H9 (cell line): ENCODE measurements around the gene FKTN. TPM values are rescaled to one million over a fixed set of nuclear protein-coding genes. Genes with fewer than 3 reads are reported as not detected.

ENCODE experiments used
- DNase-seq: peaks from one replicate; pipeline ENCODE4 v3.0.0-alpha.2; 2017
- H2AFZ ChIP-seq: one replicate; pipeline ENCODE4 v1.6.1; 2013; ENCODE audit warnings: mild to moderate bottlenecking, low read length, control low read depth, moderate library complexity
- H2AK5ac ChIP-seq: 2 replicates; pipeline ENCODE4 v1.6.1; 2013; ENCODE audit warnings: low read length, control low read depth, mixed read lengths; ENCODE audit not compliant: insufficient read length
- H2BK120ac ChIP-seq: one replicate; pipeline ENCODE4 v1.6.1; 2013; ENCODE audit warnings: low read depth, mild to moderate bottlenecking, low read length, control low read depth, inconsistent platforms; ENCODE audit not compliant: poor library complexity, severe bottlenecking
- H2BK12ac ChIP-seq: 2 replicates; pipeline ENCODE4 v1.6.1; 2013; ENCODE audit warnings: low read length, control low read depth, mixed read lengths, low read depth; ENCODE audit not compliant: insufficient read length
- H2BK15ac ChIP-seq: 2 replicates; pipeline ENCODE4 v1.6.1; 2013; ENCODE audit warnings: low read depth, low read length, control low read depth
- H2BK20ac ChIP-seq: one replicate; pipeline ENCODE4 v1.6.1; 2013; ENCODE audit warnings: low read depth, mild to moderate bottlenecking, low read length, control low read depth, inconsistent platforms; ENCODE audit not compliant: poor library complexity, severe bottlenecking
- H2BK5ac ChIP-seq: 2 replicates; pipeline ENCODE4 v1.6.1; 2013; ENCODE audit warnings: low read length, control low read depth, mixed read lengths; ENCODE audit not compliant: insufficient read length
- H3K14ac ChIP-seq: 2 replicates; pipeline ENCODE4 v1.6.1; 2013; ENCODE audit warnings: low read length, control low read depth; ENCODE audit not compliant: insufficient read depth
- H3K18ac ChIP-seq: 2 replicates; pipeline ENCODE4 v1.6.1; 2013; ENCODE audit warnings: low read depth, mild to moderate bottlenecking, mixed read lengths, low read length, control low read depth; ENCODE audit not compliant: insufficient read length
- H3K23ac ChIP-seq: 2 replicates; pipeline ENCODE4 v1.6.1; 2013; ENCODE audit warnings: low read length, control low read depth, mixed read lengths, low read depth; ENCODE audit not compliant: insufficient read length
- H3K23me2 ChIP-seq: 2 replicates; pipeline ENCODE4 v1.6.1; 2013; ENCODE audit warnings: low read depth, mild to moderate bottlenecking, mixed read lengths, low read length, control low read depth; ENCODE audit not compliant: insufficient read length, poor library complexity, severe bottlenecking
- H3K27ac ChIP-seq: 2 replicates; pipeline ENCODE4 v1.5.1; 2013; ENCODE audit warnings: low read length, control low read depth, mixed read lengths, low read depth; ENCODE audit not compliant: insufficient read length
- H3K27me3 ChIP-seq: 2 replicates; pipeline ENCODE4 v1.6.1; 2013; ENCODE audit warnings: low read length, control low read depth, inconsistent platforms; ENCODE audit not compliant: insufficient read depth
- H3K4ac ChIP-seq: 2 replicates; pipeline ENCODE4 v1.6.1; 2013; ENCODE audit warnings: low read depth, mild to moderate bottlenecking, control low read depth, inconsistent platforms, low read length, moderate library complexity
- H3K4me1 ChIP-seq: 2 replicates; pipeline ENCODE4 v1.6.1; 2013; ENCODE audit warnings: low read length, control low read depth, inconsistent platforms; ENCODE audit not compliant: insufficient read depth
- H3K4me2 ChIP-seq: 2 replicates; pipeline ENCODE4 v1.6.1; 2013; ENCODE audit warnings: low read length, control low read depth, mixed read lengths; ENCODE audit not compliant: insufficient read length, insufficient read depth
- H3K56ac ChIP-seq: 2 replicates; pipeline ENCODE4 v1.6.1; 2013; ENCODE audit warnings: low read depth, mild to moderate bottlenecking, mixed read lengths, low read length, control low read depth; ENCODE audit not compliant: insufficient read length
- H3K79me1 ChIP-seq: 2 replicates; pipeline ENCODE4 v1.6.1; 2013; ENCODE audit warnings: low read depth, mild to moderate bottlenecking, moderate library complexity, low read length, control low read depth, inconsistent platforms; ENCODE audit not compliant: insufficient read depth, poor library complexity, severe bottlenecking
- H3K79me2 ChIP-seq: 2 replicates; pipeline ENCODE4 v1.6.1; 2013; ENCODE audit warnings: low read length, control low read depth, inconsistent platforms; ENCODE audit not compliant: insufficient read depth
- H3K9ac ChIP-seq: 2 replicates; pipeline ENCODE4 v1.6.1; 2013; ENCODE audit warnings: low read length, control low read depth, mixed read lengths; ENCODE audit not compliant: insufficient read length; ENCODE audit errors: extremely low read depth
- H3K9me3 ChIP-seq: one replicate; pipeline ENCODE4 v1.6.1; 2013; ENCODE audit warnings: low read depth, low read length, inconsistent platforms; ENCODE audit not compliant: control insufficient read depth
- H3T11ph ChIP-seq: one replicate; pipeline ENCODE4 v1.6.1; 2013; ENCODE audit warnings: mild to moderate bottlenecking, low read length, control low read depth, inconsistent platforms
- H4K20me1 ChIP-seq: one replicate; pipeline ENCODE4 v1.6.1; 2013; ENCODE audit not compliant: control insufficient read depth, insufficient read length, insufficient read depth
- H4K5ac ChIP-seq: 2 replicates; pipeline ENCODE4 v1.6.1; 2013; ENCODE audit warnings: low read depth, mild to moderate bottlenecking, mixed read lengths, low read length, control low read depth; ENCODE audit not compliant: insufficient read length
- H4K8ac ChIP-seq: replicated peaks from 2 replicates; pipeline ENCODE4 v1.6.1; 2013; ENCODE audit warnings: low read length, control low read depth, mixed read lengths, low read depth; ENCODE audit not compliant: insufficient read length
- H4K91ac ChIP-seq: 2 replicates; pipeline ENCODE4 v1.6.1; 2013; ENCODE audit warnings: low read depth, mild to moderate bottlenecking, moderate library complexity, mixed read lengths, low read length, control low read depth; ENCODE audit not compliant: insufficient read length
- H3K27ac Mint-ChIP-seq, 3 experiments: 2 replicates in 2 of 3; 3 replicates in 1 of 3; pipeline ENCODE4 v1.8.0; 2020 to 2021; ENCODE audit warnings: mixed read lengths in 3 of 3, mild to moderate bottlenecking in 1 of 3, moderate library complexity in 1 of 3
- H3K27me3 Mint-ChIP-seq: 2 replicates; pipeline ENCODE4 v1.8.0; 2021; ENCODE audit warnings: low read depth, mild to moderate bottlenecking, moderate library complexity, mixed read lengths
- H3K36me3 Mint-ChIP-seq, 3 experiments: 2 replicates in 2 of 3; 3 replicates in 1 of 3; pipeline ENCODE4 v1.8.0; 2020 to 2021; ENCODE audit warnings: low read depth in 3 of 3, mixed read lengths in 3 of 3; ENCODE audit not compliant: insufficient read depth in 1 of 3
- H3K4me1 Mint-ChIP-seq, 2 experiments: 2 replicates each; pipeline ENCODE4 v1.8.0; 2020; ENCODE audit warnings: mixed read lengths in 2 of 2
- H3K4me3 Mint-ChIP-seq, 2 experiments: 2 replicates in 1 of 2; 3 replicates in 1 of 2; pipeline ENCODE4 v1.8.0; 2020 to 2021; ENCODE audit warnings: mild to moderate bottlenecking in 2 of 2, mixed read lengths in 2 of 2, moderate library complexity in 1 of 2
- H3K9me3 Mint-ChIP-seq, 2 experiments: 2 replicates in 1 of 2; 3 replicates in 1 of 2; pipeline ENCODE4 v1.8.0; 2020; ENCODE audit warnings: mild to moderate bottlenecking in 2 of 2, mixed read lengths in 2 of 2, moderate library complexity in 1 of 2
- CTCF ChIP-seq: fragments of 200-600 bp; sonication (generic); conservative IDR thresholded peaks from 3 replicates; pipeline ENCODE4 v1.8.0; 2021; ENCODE audit warnings: antibody characterized with exemption, mild to moderate bottlenecking
- WGBS: extraction: QIAGEN DNeasy Blood & Tissue Kit; methylation state at CpG from one replicate; pipeline ENCODE4 v1.1.7; 2013; ENCODE audit warnings: missing lambda C conversion rate, low lambda C conversion rate, mixed read lengths; ENCODE audit not compliant: insufficient read length; ENCODE audit errors: extremely low coverage; 5-methylcytosine and 5-hydroxymethylcytosine counted together
- total RNA-seq: library from RNA; stranded (reverse); gene quantifications from 2 replicates; pipeline ENCODE4 v1.2.1, GENCODE V29; 2021

The FKTN gene
- total RNA-seq, 1 experiment from 2014 or later: 14.3 TPM

DNA sequence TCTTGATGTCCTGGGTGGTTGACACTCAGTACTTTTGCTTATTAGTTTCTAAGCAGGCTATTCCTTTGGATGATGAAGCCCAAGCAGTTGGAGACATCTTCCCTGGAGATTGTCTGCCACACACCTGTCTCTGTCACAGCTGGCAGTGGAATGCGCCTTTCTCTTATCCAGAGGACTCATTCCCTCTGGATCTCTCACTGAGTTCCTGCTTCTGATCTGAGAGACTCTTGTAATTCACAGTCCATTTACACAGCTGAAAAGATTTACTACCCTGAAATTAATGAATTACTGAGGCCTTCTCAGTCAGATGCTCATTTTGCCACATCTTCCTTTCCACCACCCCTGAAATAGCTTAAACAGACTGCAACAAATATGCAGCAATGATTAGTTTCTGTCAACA, 120.2 kb downstream of the FKTN start:
- Histone ChIP-seq H4K5ac (no peak overlapping the region), H3K18ac (no peak overlapping the region), H3K4ac (no peak overlapping the region), H3K9me3 (no peaks in the 10 kb centered on the region), H3K9ac (no peak overlapping the region), H2BK12ac (no peak overlapping the region), H3K14ac (no peak overlapping the region), H3K4me2 (no peak overlapping the region), H2BK20ac (no peak overlapping the region), H4K20me1 (no peaks in the 10 kb centered on the region), H3K27me3 (no peaks in the 10 kb centered on the region), H4K91ac (no peak overlapping the region), H3K4me1 (no peaks in the 10 kb centered on the region), H2BK15ac (no peak overlapping the region), H2BK120ac (no peak overlapping the region), H4K8ac (no peak overlapping the region), H3K27ac (no peak overlapping the region), H3K56ac (no peak overlapping the region), H2AFZ (no peak overlapping the region), H3K79me2 (no peaks in the 10 kb centered on the region), H3K79me1 (no peaks in the 10 kb centered on the region), H3K23me2 (no peaks in the 10 kb centered on the region), H3K23ac (no peak overlapping the region), H2BK5ac (no peak overlapping the region), H2AK5ac (no peak overlapping the region), H3T11ph (no peak overlapping the region)
- TF ChIP-seq CTCF: no peak
- no peak for DNase-seq
- Mint-ChIP-seq H3K4me3 (no peak overlapping the region), H3K4me1 (peaks cover 31 to 61% of the 10 kb centered on the region in 2 experiments), H3K9me3 (no peaks in the 10 kb centered on the region), H3K27me3 (no peaks in the 10 kb centered on the region), H3K36me3 (no peaks in the 10 kb centered on the region), H3K27ac (peak overlapping the region in 1 of 3 experiments; percentile 63; a peak in 3 of 7 replicates)
- no CpG with 5 or more reads among the region's 1 CpG for WGBS
